Erythroblast (primary cell): ENCODE measurements around the gene ADM.

Source experiments
- GATA1 ChIP-seq: IDR thresholded peaks from 2 replicates; pipeline ENCODE4 v1.6.1; 2011; ENCODE audit warnings: low read depth, mild to moderate bottlenecking, control low read depth, low read length, moderate library complexity
- POLR2A ChIP-seq: IDR thresholded peaks from 2 replicates; pipeline ENCODE4 v1.6.1; 2011; ENCODE audit warnings: mild to moderate bottlenecking, low read length

DNA sequence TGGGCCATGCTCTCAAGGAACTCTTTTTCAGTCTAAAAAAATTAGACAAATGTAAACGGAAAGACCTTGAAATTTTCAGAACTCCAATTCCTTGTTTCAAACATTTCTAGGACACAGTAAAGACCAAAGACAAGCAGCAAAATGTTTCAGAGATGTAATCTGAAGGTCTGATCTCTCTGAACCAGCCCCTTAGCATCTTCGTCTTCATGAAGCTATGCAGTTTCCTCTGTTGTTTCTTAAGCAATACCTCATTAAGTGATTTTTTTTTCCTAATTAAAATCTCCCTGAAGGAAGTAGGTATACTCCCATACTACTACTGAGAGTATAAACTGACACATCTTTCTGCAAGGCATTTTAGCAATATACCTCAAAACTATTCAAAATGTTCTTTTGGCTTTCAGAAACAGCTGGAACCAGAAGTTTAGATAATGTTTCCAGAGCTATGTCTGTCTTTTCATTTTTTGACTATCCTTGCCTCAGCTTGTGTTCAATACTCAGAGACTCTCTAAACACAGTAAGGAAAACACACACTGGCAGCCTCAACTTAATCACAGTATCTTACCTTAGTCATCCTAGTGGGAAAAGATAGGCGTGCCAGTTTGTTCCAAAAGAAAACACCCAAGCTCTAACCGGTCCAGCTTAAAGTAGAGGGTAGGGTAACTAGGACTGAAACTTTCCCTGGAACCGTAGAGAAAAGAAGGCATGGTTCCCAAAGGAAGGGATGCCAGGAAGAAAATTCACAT lies 36.0 kb upstream of the ADM start:
- TF ChIP-seq POLR2A (no peak), GATA1 (no peak)
